Measurements from ENCODE around the gene RAPGEF1.

GRCh38 chr9:131676431-131676972 lies 63.4 kb downstream of the RAPGEF1 start:
- no peak for TF ChIP-seq EZH2 (IDR thresholded peaks at IDR 0.05)
- TF ChIP-seq POLR2AphosphoS5 (IDR thresholded peaks at IDR 0.05; ENCODE audit: borderline replicate concordance, low read depth, low read length), result no peak

Data from SK-N-MC (cell line).